22Rv1 (cell line): ENCODE measurements around the gene SERGEF.

ENCODE experiments used
- H3K27ac ChIP-seq: fragments of 450-650 bp; 2 replicates; pipeline ENCODE4 v1.5.1; 2017
- CTCF ChIP-seq: fragments of 450-650 bp; IDR thresholded peaks from 2 replicates; pipeline ENCODE4 v1.5.1; 2017; ENCODE audit warnings: mild to moderate bottlenecking
- ZFX ChIP-seq: fragments of 450-650 bp; IDR thresholded peaks from 2 replicates; pipeline ENCODE4 v1.6.1; 2017; ENCODE audit warnings: antibody characterized with exemption, borderline replicate concordance

The SERGEF gene

GRCh38 chr11:17786824-17787525, 225.9 kb downstream of the SERGEF start:
- no peak for TF ChIP-seq ZFX
- no peak for TF ChIP-seq CTCF
- H3K27ac ChIP-seq = no peak overlapping the region

GRCh38 chr11:17783878-17784277, 229.0 kb downstream of the SERGEF start:
- no peak overlapping the region for H3K27ac ChIP-seq
- no peak for TF ChIP-seq ZFX
- no peak for TF ChIP-seq CTCF

GRCh38 chr11:17782603-17783337, 230.1 kb downstream of the SERGEF start:
- no peak overlapping the region for H3K27ac ChIP-seq
- TF ChIP-seq CTCF (no peak), ZFX (no peak)

GRCh38 chr11:17782145-17782544, 230.7 kb downstream of the SERGEF start:
- no peak for TF ChIP-seq ZFX
- no peak for TF ChIP-seq CTCF
- H3K27ac ChIP-seq = no peak overlapping the region

GRCh38 chr11:17781626-17782025, 231.2 kb downstream of the SERGEF start:
- no peak overlapping the region for H3K27ac ChIP-seq
- TF ChIP-seq ZFX (no peak), CTCF (no peak)

GRCh38 chr11:17781221-17781620, 231.6 kb downstream of the SERGEF start:
- H3K27ac ChIP-seq = no peak overlapping the region
- no peak for TF ChIP-seq CTCF
- TF ChIP-seq ZFX = no peak

GRCh38 chr11:17780668-17781067, 232.2 kb downstream of the SERGEF start:
- TF ChIP-seq CTCF (no peak), ZFX (no peak)
- H3K27ac ChIP-seq = no peak overlapping the region
